ENCODE results near the gene TAF8.

The TAF8 gene

DNA sequence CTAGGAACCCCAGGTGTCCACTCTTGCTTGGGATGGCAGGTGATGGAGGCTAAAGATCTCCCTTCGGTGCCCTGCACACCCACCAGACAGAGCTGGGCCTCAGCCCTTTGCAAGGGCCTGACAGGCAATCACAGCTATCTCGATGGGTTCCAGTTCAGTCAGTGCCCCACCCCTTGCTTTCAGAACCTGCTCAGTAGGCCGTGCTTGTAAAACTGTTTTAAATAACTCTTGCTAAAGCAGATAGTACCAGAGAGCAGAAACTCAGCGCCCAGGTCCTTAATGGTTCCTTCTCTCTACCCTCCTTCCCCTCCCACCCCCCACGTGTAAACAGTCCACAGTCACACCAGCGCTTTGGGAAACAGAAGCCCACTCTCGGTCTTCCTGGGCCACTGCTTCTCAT lies 52.9 kb downstream of the TAF8 start:
- TF ChIP-seq, protein P1, sequence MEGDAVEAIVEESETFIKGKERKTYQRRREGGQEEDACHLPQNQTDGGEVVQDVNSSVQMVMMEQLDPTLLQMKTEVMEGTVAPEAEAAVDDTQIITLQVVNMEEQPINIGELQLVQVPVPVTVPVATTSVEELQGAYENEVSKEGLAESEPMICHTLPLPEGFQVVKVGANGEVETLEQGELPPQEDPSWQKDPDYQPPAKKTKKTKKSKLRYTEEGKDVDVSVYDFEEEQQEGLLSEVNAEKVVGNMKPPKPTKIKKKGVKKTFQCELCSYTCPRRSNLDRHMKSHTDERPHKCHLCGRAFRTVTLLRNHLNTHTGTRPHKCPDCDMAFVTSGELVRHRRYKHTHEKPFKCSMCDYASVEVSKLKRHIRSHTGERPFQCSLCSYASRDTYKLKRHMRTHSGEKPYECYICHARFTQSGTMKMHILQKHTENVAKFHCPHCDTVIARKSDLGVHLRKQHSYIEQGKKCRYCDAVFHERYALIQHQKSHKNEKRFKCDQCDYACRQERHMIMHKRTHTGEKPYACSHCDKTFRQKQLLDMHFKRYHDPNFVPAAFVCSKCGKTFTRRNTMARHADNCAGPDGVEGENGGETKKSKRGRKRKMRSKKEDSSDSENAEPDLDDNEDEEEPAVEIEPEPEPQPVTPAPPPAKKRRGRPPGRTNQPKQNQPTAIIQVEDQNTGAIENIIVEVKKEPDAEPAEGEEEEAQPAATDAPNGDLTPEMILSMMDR (IDR thresholded peaks at IDR 0.05): no peak

DNA sequence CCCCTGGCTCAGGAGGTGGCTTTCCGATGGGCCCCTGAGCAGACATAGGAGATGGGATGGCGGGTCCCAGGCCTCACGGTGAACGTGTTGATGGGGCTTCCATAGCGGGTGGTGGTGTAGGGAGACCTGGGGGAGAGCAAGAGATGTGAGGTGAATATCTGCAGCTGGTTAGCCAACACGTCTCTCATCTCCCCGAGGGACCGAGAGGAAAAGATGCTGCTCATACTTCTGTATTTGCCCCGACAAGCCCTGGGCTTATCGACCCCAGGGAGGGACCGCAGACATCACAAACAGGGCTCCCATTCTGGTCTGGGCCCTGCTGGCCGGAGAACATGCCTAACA lies 53.4 kb downstream of the TAF8 start:
- TF ChIP-seq, protein P1 (IDR thresholded peaks at IDR 0.05): no peak

DNA sequence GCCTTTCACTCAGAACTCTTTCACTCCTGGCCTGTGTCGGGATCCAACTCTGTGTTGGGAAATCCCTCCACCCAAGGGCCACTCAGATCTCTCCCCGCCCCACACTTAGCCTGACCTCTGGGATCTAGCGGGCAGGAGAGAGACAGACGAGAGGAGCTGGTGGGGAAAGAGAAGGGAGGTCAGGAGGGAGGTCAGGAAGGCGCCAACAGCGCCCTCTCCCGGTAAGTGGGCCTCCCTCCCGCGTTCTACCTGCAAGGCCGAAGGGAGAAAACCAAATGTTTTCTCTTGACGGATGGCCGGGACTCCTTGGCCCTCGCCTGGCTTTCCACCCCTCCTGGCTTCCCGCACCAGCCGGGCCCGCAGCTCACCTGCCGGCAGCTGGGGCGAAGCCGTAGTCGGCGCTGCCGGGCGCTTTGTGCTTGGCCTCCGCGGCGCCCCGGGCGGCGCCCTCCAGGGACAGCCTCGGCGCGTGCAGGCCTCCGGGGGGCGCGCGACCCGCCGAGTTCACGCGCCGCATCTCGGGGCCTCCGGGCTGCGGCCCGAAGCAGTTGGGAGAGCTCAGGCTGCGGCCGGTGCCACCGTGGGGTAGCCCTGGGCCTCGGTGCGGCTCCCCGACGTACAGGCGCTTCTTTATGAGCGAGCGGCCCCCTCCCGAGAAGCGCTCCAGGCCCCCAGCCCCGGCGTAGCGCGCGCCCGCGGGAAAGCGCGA lies 53.9 kb downstream of the TAF8 start:
- TF ChIP-seq, protein P1 (IDR thresholded peaks at IDR 0.05): no peak

DNA sequence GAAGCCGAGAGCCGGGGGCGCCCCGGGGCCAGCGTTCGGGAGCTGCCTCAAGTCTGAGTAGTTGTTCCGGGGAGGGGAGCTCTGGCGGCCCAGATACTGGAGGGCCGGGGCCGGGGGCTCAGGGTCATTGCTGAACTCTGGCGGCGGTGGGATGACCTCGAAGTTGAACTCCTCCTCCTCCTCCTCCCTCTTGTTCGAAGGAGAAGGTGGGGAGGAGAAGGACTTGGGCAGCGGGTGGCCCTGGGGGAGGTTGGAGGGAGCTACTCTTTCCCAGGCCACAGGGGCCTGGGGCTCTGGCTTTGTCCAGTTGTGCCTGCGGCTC lies 54.4 kb downstream of the TAF8 start:
- TF ChIP-seq, protein P1 (IDR thresholded peaks at IDR 0.05): no peak

DNA sequence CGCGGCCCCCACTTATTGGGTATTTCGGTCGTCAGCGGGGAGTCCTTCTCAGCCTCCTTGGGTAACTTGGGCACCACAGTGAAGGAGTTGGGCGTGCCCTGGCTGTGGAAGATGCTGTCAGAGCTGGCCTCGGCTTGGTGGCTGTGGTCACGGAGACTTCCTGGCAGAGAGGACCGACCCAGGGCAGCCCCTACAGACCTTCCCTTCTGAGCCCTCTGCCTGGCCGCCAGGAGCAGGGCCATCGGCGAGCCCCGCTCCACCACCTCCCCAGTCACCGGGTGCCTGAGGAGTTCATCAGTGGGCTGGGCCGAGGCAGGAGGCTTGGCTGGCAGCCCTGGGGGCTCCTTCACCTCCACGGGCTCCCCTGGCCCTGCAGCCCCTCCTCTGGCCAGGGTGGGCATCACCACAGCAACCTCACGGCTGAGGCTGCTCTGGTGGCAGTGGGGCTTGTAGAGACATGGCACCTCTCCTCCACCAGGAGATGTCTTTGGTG lies 54.9 kb downstream of the TAF8 start:
- TF ChIP-seq, protein P1 (IDR thresholded peaks at IDR 0.05): no peak

DNA sequence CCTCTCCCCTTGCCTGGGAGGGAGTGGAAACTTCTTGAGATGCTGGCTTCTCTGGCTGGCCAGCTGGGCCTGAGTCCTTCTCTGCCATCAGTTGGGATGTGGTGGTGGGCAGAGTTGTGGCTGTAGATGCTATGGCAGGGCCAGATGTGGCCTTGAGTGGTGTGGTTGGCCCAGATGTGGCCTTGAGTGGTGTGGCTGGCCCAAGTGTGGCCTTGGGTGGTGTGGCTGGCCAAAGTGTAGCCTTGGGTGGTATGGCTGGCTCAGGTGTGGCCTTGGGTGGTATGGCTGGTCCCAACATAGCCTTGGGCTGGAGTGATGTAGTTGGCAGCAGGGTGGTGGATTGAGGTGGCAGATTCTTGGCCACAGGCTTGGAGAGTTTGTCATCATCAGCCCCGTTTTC lies 55.4 kb downstream of the TAF8 start:
- TF ChIP-seq, protein P1 (IDR thresholded peaks at IDR 0.05): no peak

DNA sequence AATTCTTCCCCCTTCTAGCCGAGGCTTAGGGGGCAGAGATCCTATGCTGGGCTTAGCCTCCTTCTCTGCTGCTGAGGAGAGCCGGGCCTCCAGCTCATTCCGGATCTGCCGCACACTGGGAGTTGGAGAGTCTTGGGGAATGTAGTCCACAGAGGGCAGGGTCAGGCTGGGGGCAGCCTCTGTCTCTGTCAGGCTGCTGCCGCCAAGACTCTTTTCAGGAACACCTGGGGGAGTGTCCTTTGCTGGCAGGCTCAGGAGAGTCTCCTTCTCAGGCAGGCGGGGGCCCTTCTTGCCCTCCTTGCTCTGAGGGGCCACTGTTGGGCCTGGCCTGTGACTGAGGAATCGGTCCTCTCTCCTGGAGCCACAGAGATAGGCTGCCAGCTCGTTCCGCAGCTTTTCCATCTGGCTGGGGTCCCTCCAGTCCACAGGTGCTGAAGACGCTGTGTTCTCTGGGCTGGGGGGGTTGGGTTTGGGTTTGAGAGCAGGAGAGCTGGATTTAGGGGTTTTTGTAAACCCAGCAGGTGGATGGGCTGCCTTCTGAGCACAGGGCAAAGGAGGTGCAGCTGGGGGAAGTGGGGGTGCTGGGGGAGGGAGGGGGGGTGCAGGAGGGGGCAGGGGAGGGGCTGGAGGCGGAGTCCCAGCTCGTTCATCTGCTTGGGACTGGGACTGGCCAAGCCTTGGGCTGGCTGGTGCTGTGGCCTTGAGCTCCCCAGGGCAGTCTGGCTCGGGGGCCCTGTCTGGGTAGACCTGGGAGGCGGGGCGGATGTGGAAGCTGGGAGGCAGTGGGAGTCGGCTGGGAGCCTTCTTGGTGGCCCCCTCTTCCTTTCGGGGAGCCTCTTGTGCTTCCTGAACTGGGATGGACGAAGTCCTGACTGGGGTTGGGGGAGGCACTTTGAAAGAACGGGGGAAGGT lies 56.0 kb downstream of the TAF8 start:
- TF ChIP-seq, protein P1 (IDR thresholded peaks at IDR 0.05): no peak
